Globus pallidus (tissue), 1 donor: ENCODE measurements around the gene FHOD3.

Experiments used
- DNase-seq: peaks from one replicate; pipeline ENCODE4 v3.0.0-alpha.2; 2015; ENCODE audit warnings: low spot score

FHOD3 gene

GRCh38 chr18:36410346-36410745, 112.8 kb downstream of the FHOD3 start:
- no peak for DNase-seq

GRCh38 chr18:36411745-36412168, 114.2 kb downstream of the FHOD3 start:
- DNase-seq, result no peak

- DNase-seq, result no peak
Observed at GRCh38 chr18:36412778-36413177, 115.3 kb downstream of the FHOD3 start.

- DNase-seq, result no peak
Observed at GRCh38 chr18:36415171-36415570, 117.7 kb downstream of the FHOD3 start.

- DNase-seq, result no peak
Observed at GRCh38 chr18:36415625-36416024, 118.1 kb downstream of the FHOD3 start.

- DNase-seq, result no peak
Observed at GRCh38 chr18:36419188-36419899, 121.8 kb downstream of the FHOD3 start.

- DNase-seq, result no peak
Observed at GRCh38 chr18:36419900-36420531, 122.5 kb downstream of the FHOD3 start.

GRCh38 chr18:36420826-36421225, 123.3 kb downstream of the FHOD3 start:
- DNase-seq, result no peak

GRCh38 chr18:36424741-36425142, 127.2 kb downstream of the FHOD3 start:
- no peak for DNase-seq

- no peak for DNase-seq
Observed at GRCh38 chr18:36427369-36427768, 129.9 kb downstream of the FHOD3 start.

- DNase-seq, result no peak
Observed at GRCh38 chr18:36427831-36428230, 130.3 kb downstream of the FHOD3 start.

GRCh38 chr18:36428431-36429029, 131.0 kb downstream of the FHOD3 start:
- no peak for DNase-seq

- no peak for DNase-seq
Observed at GRCh38 chr18:36432880-36433555, 135.5 kb downstream of the FHOD3 start.

GRCh38 chr18:36436387-36436786, 138.9 kb downstream of the FHOD3 start:
- DNase-seq, result no peak

- no peak for DNase-seq
Observed at GRCh38 chr18:36440614-36441013, 143.1 kb downstream of the FHOD3 start.

- DNase-seq, result no peak
Observed at GRCh38 chr18:36441426-36442240, 144.1 kb downstream of the FHOD3 start.

- DNase-seq, result no peak
Observed at GRCh38 chr18:36442717-36443116, 145.2 kb downstream of the FHOD3 start.

- no peak for DNase-seq
Observed at GRCh38 chr18:36446059-36446458, 148.5 kb downstream of the FHOD3 start.

- no peak for DNase-seq
Observed at GRCh38 chr18:36448384-36449290, 151.1 kb downstream of the FHOD3 start.

GRCh38 chr18:36449451-36449850, 151.9 kb downstream of the FHOD3 start:
- no peak for DNase-seq

- no peak for DNase-seq
Observed at GRCh38 chr18:36450264-36450663, 152.8 kb downstream of the FHOD3 start.
